Prostate gland (tissue), 2 donors: ENCODE results near the gene NECTIN1. TPM values are rescaled to one million over a fixed set of nuclear protein-coding genes. Genes with fewer than 3 reads are reported as not detected.

Source experiments
- DNase-seq: peaks from one replicate; pipeline ENCODE4 v3.0.0-alpha.2; 2019; ENCODE audit warnings: low spot score
- H3K27ac ChIP-seq, 2 donors: fragments of 200-600 bp; sonication (generic); 2 replicates each; pipeline ENCODE4 v1.5.1; 2017 to 2019
- H3K27me3 ChIP-seq: fragments of 200-600 bp; sonication (generic); replicated peaks from 2 replicates; pipeline ENCODE4 v1.5.1; 2019; ENCODE audit not compliant: insufficient read depth
- H3K36me3 ChIP-seq, 2 donors: fragments of 200-600 bp; sonication (generic); 1 replicate in 1 of 2; 2 replicates in 1 of 2; pipeline versions ENCODE4 v1.5.1 to v1.8.1; 2017 to 2019
- H3K4me1 ChIP-seq: fragments of 200-600 bp; sonication (generic); replicated peaks from 2 replicates; pipeline ENCODE4 v1.5.1; 2019
- H3K4me3 ChIP-seq, 2 donors: fragments of 200-600 bp; sonication (generic); 2 replicates each; pipeline ENCODE4 v1.5.1; 2017 to 2019
- H3K9me3 ChIP-seq: fragments of 200-600 bp; sonication (generic); 2 replicates; pipeline ENCODE4 v1.5.1; 2017
- CTCF ChIP-seq, 4 experiments: fragments of 200-600 bp in 2 of 4; fragments of 450-650 bp in 2 of 4; sonication (generic) in 2 of 4; IDR thresholded peaks; 1 replicate in 3 of 4; 2 replicates in 1 of 4; pipeline ENCODE4 v1.5.1; 2016 to 2019; ENCODE audit warnings: antibody characterized with exemption in 4 of 4, mild to moderate bottlenecking in 2 of 4, moderate library complexity in 2 of 4
- POLR2A ChIP-seq: fragments of 450-650 bp; IDR thresholded peaks from one replicate; pipeline ENCODE4 v1.6.1; 2016; ENCODE audit warnings: antibody characterized with exemption, mild to moderate bottlenecking
- POLR2AphosphoS5 ChIP-seq: sonication (generic); formaldehyde crosslinking; IDR thresholded peaks from one replicate; pipeline ENCODE4 v1.6.1; 2017; ENCODE audit warnings: antibody characterized with exemption
- WGBS: methylation state at CpG from one replicate; pipeline ENCODE4 v1.1.5; 2018; 5-methylcytosine and 5-hydroxymethylcytosine counted together
- intact Hi-C: fragments of 100-400 bp; cut with DNase I; formaldehyde crosslinking; loops from one replicate; pipeline ENCODE4 v1.14.2; 2022
- total RNA-seq, 2 donors: library from RNA; depleted of rRNA; stranded (reverse); fragments of >200 nt; gene quantifications; one replicate each; pipeline ENCODE4 v1.1.0, GENCODE V29; 2016

Gene NECTIN1
- total RNA-seq, 2 donors from 2014 or later = 18.7 to 28.2 TPM

GRCh38 chr11:119709638-119710346 is 19.2 kb downstream of the NECTIN1 start:
- Histone ChIP-seq H3K36me3 (no peaks in the 10 kb centered on the region), H3K27ac (no peak overlapping the region), H3K4me1 (peaks cover 4% of the 10 kb centered on the region), H3K4me3 (no peak overlapping the region), H3K27me3 (no peaks in the 10 kb centered on the region), H3K9me3 (no peaks in the 10 kb centered on the region)
- TF ChIP-seq POLR2AphosphoS5 (no peak), POLR2A (no peak), CTCF (IDR thresholded peaks at IDR 0.05) (no peak)
- no peak for DNase-seq
- intact Hi-C loops = no loop called here
- 49% methylated on average over 22 of the region's 22 CpGs for WGBS

- intact Hi-C loops = no loop called here
- DNase-seq = no peak
- peaks cover 4% of the 10 kb centered on the region for H3K4me1 ChIP-seq
- no peaks in the 10 kb centered on the region for H3K27me3 ChIP-seq
- H3K36me3 ChIP-seq = no peaks in the 10 kb centered on the region
- H3K4me3 ChIP-seq = no peak overlapping the region
- TF ChIP-seq CTCF (IDR thresholded peaks at IDR 0.05) (no peak), POLR2A (no peak), POLR2AphosphoS5 (no peak)
- H3K27ac ChIP-seq = no peak overlapping the region
- 63% methylated on average over 9 of the region's 9 CpGs for WGBS
- H3K9me3 ChIP-seq = no peaks in the 10 kb centered on the region
These were observed 19.8 kb downstream of the NECTIN1 start for GRCh38 chr11:119709171-119709570.

- peaks cover 4% of the 10 kb centered on the region for H3K4me1 ChIP-seq
- no peaks in the 10 kb centered on the region for H3K36me3 ChIP-seq
- no peaks in the 10 kb centered on the region for H3K9me3 ChIP-seq
- H3K4me3 ChIP-seq = no peak overlapping the region
- H3K27ac ChIP-seq = no peak overlapping the region
- no peaks in the 10 kb centered on the region for H3K27me3 ChIP-seq
- 77% methylated on average over 9 of the region's 9 CpGs for WGBS
- no peak for DNase-seq
- TF ChIP-seq CTCF (IDR thresholded peaks at IDR 0.05) (no peak), POLR2AphosphoS5 (no peak)
- intact Hi-C loops = no loop called here
These were observed 20.6 kb downstream of the NECTIN1 start for GRCh38 chr11:119708384-119708783.

GRCh38 chr11:119706887-119707286 is 22.1 kb downstream of the NECTIN1 start:
- H3K9me3 ChIP-seq = no peaks in the 10 kb centered on the region
- peaks cover 4% of the 10 kb centered on the region for H3K4me1 ChIP-seq
- H3K4me3 ChIP-seq = no peak overlapping the region
- no peak overlapping the region for H3K27ac ChIP-seq
- intact Hi-C loops = no loop called here
- no peaks in the 10 kb centered on the region for H3K27me3 ChIP-seq
- no peaks in the 10 kb centered on the region for H3K36me3 ChIP-seq
- DNase-seq = no peak
- 86% methylated on average over 2 of the region's 2 CpGs for WGBS
- TF ChIP-seq CTCF (IDR thresholded peaks at IDR 0.05) (no peak), POLR2A (no peak), POLR2AphosphoS5 (no peak)

GRCh38 chr11:119706029-119706428 is 23.0 kb downstream of the NECTIN1 start:
- no peaks in the 10 kb centered on the region for H3K36me3 ChIP-seq
- intact Hi-C loops = no loop called here
- peak overlapping the region in 1 of 2 donors; percentile 16 for H3K27ac ChIP-seq
- DNase-seq = no peak
- no peak for TF ChIP-seq CTCF (IDR thresholded peaks at IDR 0.05)
- no peak for TF ChIP-seq POLR2A
- TF ChIP-seq POLR2AphosphoS5 = peak; percentile 51
- H3K27me3 ChIP-seq = no peaks in the 10 kb centered on the region
- H3K9me3 ChIP-seq = no peaks in the 10 kb centered on the region
- 22% methylated on average over 7 of the region's 7 CpGs for WGBS
- H3K4me1 ChIP-seq = peaks cover 4% of the 10 kb centered on the region
- no peak overlapping the region for H3K4me3 ChIP-seq
